ENCODE measurements around the gene RNU1-2.
"Not testable (repeated sequence)": the region's sequence is repeated elsewhere in the genome, so short reads cannot be mapped to it uniquely, and the experiment has no call there.

GRCh38 chr1:16866926-16867707 lies 28.7 kb upstream of the RNU1-2 start:
- TF ChIP-seq POLR2A, CTCF (IDR thresholded peaks at IDR 0.05): not testable (repeated sequence)
